ENCODE data around the gene FAM43A.
A peak's percentile ranks its signal among the peaks of the same experiment; 100 is the strongest.

Gene FAM43A
- total RNA-seq: 9.8 to 35.0 (median 24.7) reads per million in 4 experiments

- peak; percentile 33 for DNase-seq
Observed at GRCh38 chr3:194685718-194686413, at the start of gene FAM43A. Gene FAM43A (plus strand): TSS chr3:194685883. CDS start chr3:194686827, 944 bp downstream.

- DNase-seq: no peak
Observed at GRCh38 chr3:194637066-194637465, 48.6 kb upstream of the FAM43A start.

DNA sequence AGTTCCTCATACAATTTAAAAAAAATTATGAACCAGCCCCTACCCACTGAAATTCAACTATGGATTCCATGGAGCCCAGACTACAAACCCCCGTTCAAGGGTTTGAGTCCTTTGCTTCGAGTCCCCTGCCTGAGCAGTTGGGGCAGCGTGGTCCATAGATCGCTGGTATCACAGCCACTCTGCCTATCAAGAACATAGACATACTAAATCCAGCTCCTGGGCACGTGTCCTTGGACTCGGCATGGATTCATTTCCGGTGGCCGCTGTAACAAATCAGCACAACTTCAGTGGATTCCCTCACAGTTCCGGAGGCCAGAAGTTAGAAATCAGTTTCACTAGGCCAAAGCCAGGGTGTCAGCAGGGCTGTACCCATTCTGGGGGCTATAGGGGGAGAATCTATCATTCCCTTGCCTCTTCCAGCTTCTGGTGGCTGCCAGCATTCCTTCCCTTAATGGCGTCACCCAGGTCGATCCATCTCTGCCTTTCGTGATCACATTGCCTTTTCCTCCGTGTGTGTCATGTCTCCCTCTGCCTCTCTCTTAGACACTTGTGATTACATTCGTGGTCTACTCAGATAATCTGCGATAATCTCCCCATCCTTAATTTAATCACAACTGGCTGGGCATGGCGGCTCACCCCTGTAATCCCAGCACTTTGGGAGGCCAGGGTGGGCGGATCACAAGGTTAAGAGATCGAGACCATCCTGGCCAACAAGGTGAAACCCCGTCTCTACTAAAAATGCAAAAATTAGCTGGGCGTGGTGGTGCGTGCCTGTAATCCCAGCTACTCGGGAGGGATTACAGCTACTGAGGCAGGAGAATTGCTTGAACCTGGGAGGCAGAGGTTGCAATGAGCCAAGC is 47.9 kb upstream of the FAM43A start:
- no peak for DNase-seq

DNA sequence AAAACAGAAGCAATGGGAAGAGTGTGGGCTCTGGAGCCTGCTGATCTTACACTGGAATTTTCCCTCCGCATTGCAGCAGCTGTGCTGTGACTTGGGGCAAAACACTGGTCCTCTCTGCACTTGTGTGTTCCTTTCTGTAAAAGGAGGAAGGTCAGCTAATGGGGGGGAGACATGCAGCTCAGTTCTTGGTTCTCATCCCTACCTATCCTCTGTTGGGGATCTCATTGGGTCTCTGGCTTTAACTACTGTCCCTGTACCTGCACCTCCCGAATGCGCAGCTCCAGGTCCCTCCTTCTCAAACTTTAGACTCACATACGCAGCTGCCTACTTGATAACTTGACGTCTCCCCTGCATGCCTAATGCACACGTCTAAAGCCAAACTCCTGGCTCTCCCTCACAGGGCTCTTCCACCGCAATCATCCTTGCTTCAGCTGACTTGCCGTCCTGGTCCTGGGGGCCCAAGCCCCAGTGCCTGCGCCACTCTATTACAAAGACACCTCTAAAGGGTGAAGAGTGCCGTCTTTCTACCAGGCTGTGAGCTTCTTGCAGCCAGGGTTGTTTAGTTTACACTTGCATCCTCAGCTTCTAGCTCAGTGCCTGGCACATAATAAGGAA is 46.6 kb upstream of the FAM43A start:
- DNase-seq: no peak

GRCh38 chr3:194640829-194641228 is 44.9 kb upstream of the FAM43A start:
- DNase-seq: peak; percentile 24

DNA sequence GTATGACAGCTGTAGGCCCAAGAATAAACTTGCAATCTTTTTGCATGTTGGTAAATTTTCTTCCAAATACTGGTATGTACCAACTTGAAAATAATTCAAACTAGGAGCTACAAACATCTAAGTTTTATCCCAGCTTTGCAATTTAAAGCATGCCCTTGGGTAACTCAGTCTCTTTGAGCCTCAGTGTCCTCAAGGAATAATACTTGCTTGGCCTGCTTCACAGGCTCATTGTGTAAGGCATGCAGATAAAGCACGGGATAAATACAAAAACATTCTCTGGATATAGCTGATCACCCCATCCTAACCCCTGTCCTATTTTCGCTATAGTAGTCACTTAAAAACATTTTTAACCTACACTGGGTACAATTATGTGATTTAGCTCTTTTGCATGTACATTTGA is 42.9 kb upstream of the FAM43A start:
- no peak for DNase-seq

GRCh38 chr3:194647747-194648146 is 37.9 kb upstream of the FAM43A start:
- no peak for DNase-seq

DNA sequence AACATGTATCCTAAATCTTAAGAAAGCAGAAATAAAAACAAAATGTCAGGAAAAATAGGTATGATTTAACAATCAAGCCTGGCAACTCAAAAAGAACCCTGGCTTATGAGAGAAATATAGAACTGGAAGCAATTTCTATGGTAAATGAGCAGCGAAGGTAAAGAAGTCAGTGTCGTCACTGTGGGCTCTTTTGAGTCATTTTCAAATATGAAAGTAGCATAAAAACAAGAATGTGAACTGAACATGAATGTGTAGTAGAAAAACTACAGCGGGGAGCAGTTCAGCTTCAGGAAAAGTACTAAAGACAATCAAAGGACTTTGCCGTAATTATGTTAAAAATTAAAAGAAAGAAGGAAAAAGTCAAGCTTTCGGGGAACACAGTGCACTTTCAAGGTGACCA is 31.2 kb upstream of the FAM43A start:
- no peak for DNase-seq

GRCh38 chr3:194657439-194657838 is 28.2 kb upstream of the FAM43A start:
- DNase-seq: no peak

DNA sequence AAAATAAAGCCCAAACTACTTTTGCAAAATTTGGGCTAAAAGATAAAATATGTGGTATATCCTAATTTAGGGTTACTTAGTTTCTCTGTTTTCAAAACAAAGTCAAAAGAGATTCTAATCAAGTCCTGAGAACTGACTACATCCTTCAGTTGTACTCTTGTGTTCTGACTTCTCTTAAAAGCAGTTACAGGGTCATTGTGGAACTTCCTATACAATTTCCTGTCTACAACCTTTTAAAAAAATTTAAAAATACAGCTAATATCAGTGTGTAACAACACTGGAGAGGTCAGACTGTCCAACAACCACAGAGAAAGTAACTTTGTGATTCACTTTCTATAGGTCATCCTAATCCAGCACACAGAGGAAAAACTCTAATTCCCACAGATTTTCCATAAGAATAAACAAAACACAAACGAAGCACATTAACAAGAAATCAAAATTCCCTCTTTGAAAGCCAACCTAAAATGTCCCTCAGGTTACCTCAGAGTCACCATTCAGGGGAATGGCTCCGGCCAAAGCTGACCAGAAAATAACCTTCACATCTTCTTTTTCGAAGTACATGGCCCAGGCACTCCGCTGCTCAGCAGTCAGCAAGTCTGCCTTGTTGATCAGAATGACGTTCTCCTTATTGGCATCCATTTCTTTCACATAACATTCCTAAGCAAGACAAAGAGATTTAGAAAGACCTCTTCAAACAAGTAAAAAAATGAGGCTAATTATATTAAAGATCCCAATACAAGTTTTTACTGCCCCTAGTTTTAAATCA is 27.0 kb upstream of the FAM43A start:
- no peak for DNase-seq

- DNase-seq: no peak
Observed at GRCh38 chr3:194659778-194660177, 25.9 kb upstream of the FAM43A start.

DNA sequence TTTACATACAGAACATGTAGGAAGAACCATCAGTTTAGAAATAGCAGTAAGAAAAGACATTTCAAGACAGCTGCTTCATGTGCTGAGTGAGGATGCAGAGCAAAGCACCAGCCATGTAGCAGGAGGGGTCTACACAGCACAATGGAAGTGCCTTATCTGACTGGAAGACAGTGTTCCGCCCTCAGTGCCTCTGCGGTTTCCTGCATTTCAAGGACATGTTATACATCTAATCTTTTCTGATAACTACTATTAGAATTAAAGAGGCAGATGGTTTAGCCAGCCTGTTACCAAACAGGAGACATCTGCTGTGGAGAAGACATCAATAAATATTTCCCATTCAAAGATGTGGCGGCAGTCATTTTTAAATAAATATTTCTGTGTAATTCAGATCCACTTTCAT is 24.3 kb upstream of the FAM43A start:
- no peak for DNase-seq

DNA sequence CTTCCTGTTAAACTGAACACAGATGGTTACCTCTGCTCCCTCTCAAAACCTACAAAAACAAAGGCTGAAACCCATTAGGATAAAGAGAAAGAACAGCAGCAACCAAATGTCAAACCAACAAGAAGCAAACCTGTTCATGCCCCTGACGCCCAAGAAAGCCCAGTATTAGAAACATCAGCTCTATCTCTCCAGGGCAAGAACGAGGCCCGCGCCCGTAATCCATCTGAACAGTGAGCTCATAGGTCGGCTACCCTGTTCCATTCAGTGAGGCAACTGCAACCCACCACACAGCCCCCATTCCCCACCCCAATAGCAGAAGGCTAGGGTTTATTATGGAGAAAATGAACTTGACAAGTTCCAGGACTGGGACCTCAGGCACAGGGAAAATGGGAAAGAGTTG is 23.7 kb upstream of the FAM43A start:
- no peak for DNase-seq

DNA sequence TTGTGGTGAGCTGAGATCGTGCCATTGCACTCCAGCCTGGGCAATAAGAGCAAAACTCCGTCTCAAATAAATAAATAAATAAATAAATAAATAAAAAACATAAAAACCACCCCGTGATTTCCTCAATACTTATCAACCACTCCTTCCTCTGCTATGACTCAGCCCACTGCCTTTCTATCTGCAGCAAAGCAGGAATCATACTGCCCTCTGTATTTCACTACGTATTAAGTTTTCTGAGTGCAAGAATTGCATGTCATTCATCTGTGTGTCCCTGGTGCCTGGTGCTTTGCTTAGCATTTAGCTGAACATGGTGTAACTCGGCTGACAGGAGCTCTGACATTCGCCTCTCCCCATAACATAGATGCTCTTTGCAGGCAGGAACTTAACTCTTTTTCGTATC is 20.8 kb upstream of the FAM43A start:
- no peak for DNase-seq

DNA sequence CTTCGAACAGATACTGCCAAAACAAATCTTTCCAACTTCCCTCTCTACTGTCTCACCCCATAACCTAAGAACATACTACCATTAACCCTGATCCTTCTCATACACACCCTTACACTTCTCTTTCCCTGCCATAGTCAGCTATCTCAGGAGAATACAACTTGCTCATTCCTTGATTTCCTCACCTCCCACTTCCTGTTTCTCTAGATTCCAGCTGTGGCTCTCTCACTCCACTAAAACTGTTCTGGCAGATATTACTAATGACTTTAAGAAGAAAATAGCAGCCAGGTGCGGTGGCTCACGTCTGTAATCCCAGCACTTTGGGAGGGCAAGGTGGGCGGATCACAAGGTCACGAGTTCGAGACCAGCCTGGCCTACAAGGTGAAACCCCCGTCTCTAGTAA is 18.3 kb upstream of the FAM43A start:
- DNase-seq: no peak

DNA sequence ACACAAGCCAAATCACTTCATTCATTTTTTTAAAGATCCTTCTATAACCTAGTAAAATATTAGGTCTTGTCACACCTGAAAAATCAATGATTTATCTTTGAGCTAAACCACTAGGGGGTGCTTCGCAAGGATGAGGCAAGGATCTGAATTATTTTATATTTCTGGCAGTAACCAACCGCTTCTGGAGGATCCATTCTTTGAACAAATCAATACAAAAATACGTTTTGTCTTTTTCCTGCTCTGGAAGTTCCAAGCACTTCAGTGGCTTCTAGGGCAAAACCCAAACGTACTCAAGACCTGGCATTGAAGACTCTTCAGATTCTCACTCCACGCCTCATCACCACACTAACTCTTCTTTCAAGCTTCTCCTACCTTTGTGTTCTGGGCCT is 14.2 kb upstream of the FAM43A start:
- DNase-seq: no peak

- peak; percentile 85 for DNase-seq
Observed at GRCh38 chr3:194671900-194672808, 13.5 kb upstream of the FAM43A start, which contains the start of gene LSG1. Gene LSG1 (minus strand): TSS chr3:194672191. CDS start chr3:194672162, 29 bp downstream.

DNA sequence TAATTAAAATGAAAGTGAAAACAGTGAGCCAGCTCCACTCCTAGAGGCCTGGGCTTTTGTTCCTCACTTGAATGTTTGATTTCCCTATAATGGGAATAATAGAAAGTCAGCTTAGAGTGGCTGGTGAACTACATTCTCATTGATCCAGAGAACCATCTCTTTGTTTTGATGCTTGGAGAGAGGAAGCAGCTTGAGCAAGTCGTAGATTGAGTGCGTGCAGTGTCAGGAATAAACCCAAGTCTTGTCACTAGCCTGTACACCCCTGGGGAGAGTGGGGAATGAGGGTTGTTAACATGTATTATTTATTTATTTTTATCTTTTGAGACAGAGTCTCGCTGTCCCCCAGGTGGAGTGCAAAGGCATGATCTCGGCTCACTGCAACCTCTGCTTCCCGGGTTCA is 12.8 kb upstream of the FAM43A start:
- no peak for DNase-seq

GRCh38 chr3:194673761-194674160 is 11.9 kb upstream of the FAM43A start:
- DNase-seq: no peak

- no peak for DNase-seq
Observed at GRCh38 chr3:194675081-194675640, 10.5 kb upstream of the FAM43A start.

- no peak for DNase-seq
Observed at GRCh38 chr3:194675680-194676079, 10.0 kb upstream of the FAM43A start.

Data from effector CD8-positive, alpha-beta T cell (primary cell).